ENCODE measurements around the gene MAPKAPK5.

DNA sequence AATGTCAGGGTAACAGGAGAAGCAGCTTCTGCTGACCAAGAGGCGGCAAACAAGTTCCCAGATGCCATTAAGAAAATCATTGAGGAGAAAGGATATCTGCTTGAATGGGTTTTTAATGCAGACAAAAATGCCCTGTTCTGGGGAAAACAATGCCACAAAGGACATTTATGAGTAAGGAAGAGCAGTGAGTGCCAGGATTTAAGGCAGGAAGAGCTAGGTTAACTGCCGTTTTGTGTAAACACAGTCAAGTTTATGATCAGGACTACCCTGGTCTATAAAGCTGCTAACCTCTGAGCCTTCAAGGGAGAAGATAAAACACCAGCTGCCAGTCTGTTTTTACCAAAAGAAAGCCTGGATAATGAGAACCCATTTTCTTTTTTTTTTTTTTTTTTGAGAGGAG lies 8.5 kb downstream of the MAPKAPK5 start:
- TF ChIP-seq REST (IDR thresholded peaks at IDR 0.05; ENCODE audit: unreplicated experiment) (no peak), CTCF (conservative IDR thresholded peaks at IDR 0.05; ENCODE audit: low read depth in 2 of 2) (no peak), EZH2 (IDR thresholded peaks at IDR 0.05; ENCODE audit: low read depth, unreplicated experiment) (no peak), CREB1 (CRISPR knock-in tag; IDR thresholded peaks at IDR 0.05; ENCODE audit: low read depth) (no peak), POLR2AphosphoS5 (IDR thresholded peaks at IDR 0.05; ENCODE audit: low read depth) (no peak)
